ENCODE measurements around the gene MAGEB16.

MAGEB16 gene

DNA sequence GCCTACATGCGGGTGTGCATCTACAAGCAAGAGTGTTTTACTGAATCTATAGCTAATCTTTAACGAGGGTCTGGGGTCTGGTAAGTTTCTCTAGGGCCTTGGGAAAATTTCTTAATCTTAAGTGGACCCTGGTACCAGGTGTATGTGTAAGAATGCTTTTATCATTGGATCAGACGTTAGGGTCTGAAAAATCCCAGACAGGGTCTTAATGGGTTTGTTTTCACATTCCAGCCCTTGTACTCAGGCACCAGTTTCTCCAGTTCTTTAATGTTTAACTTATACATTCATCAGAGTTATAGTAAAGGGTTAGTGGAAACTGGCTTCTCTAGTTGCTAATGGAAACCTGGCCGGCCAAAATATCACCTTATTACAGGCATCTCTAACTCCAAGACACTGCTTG lies 11.6 kb downstream of the MAGEB16 start:
- TF ChIP-seq, protein P1, sequence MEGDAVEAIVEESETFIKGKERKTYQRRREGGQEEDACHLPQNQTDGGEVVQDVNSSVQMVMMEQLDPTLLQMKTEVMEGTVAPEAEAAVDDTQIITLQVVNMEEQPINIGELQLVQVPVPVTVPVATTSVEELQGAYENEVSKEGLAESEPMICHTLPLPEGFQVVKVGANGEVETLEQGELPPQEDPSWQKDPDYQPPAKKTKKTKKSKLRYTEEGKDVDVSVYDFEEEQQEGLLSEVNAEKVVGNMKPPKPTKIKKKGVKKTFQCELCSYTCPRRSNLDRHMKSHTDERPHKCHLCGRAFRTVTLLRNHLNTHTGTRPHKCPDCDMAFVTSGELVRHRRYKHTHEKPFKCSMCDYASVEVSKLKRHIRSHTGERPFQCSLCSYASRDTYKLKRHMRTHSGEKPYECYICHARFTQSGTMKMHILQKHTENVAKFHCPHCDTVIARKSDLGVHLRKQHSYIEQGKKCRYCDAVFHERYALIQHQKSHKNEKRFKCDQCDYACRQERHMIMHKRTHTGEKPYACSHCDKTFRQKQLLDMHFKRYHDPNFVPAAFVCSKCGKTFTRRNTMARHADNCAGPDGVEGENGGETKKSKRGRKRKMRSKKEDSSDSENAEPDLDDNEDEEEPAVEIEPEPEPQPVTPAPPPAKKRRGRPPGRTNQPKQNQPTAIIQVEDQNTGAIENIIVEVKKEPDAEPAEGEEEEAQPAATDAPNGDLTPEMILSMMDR (IDR thresholded peaks at IDR 0.05; ENCODE audit: extremely low read depth, insufficient read depth, missing control alignments) = no peak
- DNase-seq (ENCODE audit: low spot score) = no peak
- in situ Hi-C loops (cut with MboI; ENCODE audit: low pct_unique_long_range_greater_than_20kb, low sequenced_read_pairs, unreplicated experiment) = no loop called here

DNA sequence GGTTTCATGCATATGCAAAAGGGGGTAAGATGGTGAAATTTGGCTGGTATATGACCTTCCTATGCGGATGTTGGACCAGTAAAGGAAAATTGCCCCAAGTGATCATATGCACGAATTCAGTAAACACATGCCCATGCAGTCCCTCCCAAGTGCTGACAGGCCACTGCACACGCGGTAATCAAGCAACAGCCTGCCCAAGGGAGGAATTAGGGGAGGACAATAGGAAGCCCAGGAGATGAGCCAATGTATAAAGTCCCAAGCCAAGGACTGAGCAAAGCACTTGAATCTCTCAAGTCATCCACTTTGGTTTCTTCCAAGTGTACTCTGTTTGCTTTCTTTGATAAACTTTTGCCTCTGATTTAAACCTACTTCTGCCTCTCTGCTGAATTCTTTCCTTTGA lies 21.1 kb downstream of the MAGEB16 start:
- TF ChIP-seq, protein P1 (IDR thresholded peaks at IDR 0.05; ENCODE audit: extremely low read depth, insufficient read depth, missing control alignments) = no peak
- in situ Hi-C loops (cut with MboI; ENCODE audit: low pct_unique_long_range_greater_than_20kb, low sequenced_read_pairs, unreplicated experiment) = no loop called here
- no peak for DNase-seq (ENCODE audit: low spot score)

DNA sequence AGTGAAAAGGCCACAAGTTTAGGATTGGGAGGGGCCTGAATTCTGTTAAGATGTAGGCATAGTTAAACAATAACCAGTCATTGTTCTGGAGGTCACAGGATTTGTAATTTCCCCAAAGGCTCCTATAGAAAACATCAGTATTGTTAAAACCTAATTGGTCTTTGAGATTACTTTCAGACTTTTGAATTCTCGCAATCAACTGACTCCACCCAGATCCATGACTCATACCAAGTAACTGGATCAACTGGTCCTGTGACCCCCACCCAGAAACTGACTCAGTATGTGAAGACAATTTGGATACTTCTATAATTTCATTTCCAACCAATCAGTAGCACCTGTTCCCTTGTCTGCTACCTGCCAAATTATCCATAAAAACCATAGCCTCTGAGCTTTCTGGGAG lies 28.4 kb downstream of the MAGEB16 start:
- TF ChIP-seq, protein P1 (IDR thresholded peaks at IDR 0.05; ENCODE audit: extremely low read depth, insufficient read depth, missing control alignments) = no peak
- in situ Hi-C loops (cut with MboI; ENCODE audit: low pct_unique_long_range_greater_than_20kb, low sequenced_read_pairs, unreplicated experiment) = no loop called here
- DNase-seq (ENCODE audit: low spot score) = no peak

DNA sequence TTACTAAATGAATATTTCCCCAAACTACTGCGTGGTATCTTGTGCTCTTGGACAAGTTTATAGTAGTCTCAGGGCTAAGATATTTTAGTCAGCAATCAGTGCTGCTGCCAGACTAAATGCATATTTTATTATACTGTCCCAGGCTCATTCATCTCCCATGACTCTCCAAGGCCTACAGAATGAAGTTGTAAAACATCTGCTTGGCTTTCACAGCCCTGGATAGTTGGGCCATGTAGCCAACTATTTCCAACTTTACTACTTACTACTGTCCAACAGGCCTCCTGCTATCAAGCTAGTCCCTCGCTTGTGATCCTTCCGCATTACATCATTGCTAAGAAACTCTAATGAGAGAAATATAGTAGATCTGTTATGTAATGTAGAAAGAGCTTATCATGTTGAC lies 31.4 kb downstream of the MAGEB16 start:
- in situ Hi-C loops (cut with MboI; ENCODE audit: low pct_unique_long_range_greater_than_20kb, low sequenced_read_pairs, unreplicated experiment) = no loop called here
- TF ChIP-seq, protein P1 (IDR thresholded peaks at IDR 0.05; ENCODE audit: extremely low read depth, insufficient read depth, missing control alignments) = no peak
- no peak for DNase-seq (ENCODE audit: low spot score)

DNA sequence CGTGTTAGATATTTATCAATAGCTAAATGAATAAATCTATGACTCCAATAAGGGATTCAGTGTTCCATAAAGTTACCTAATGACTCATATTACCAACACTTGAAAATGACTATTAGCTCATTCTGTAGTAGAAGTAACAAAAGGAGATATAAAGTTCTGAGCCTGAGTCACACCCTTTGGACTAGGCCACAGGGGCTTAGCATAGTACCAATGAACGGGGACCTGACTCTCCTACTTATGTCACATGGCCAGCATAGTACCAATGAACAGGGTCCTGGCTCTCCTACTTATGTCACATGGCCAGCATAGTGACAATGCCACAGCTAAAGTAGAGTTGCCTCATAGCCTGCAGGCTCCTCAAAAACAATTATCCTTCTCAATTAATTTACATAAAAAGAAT lies 43.7 kb downstream of the MAGEB16 start:
- TF ChIP-seq, protein P1 (IDR thresholded peaks at IDR 0.05; ENCODE audit: extremely low read depth, insufficient read depth, missing control alignments) = no peak
- in situ Hi-C loops (cut with MboI; ENCODE audit: low pct_unique_long_range_greater_than_20kb, low sequenced_read_pairs, unreplicated experiment) = no loop called here
- DNase-seq (ENCODE audit: low spot score) = no peak

DNA sequence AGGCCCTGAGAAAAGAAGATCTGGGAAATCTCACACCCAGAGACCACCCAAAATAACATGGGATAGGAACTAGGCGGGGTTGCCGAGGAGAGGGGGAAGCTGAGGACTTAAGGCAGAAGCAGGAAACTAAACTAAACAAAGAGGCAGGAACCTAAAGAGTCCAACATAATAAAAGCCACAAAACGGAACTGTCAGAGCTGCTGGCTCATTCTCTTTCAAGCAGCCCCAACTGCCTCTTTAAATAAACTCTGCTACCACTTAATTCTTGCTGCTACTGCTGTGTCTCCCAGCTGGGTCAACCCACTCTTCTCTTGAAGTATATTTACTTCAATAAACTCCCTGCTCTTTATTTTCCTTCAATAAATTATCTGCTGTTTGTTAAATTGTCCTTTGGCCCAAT lies 44.5 kb downstream of the MAGEB16 start:
- in situ Hi-C loops (cut with MboI; ENCODE audit: low pct_unique_long_range_greater_than_20kb, low sequenced_read_pairs, unreplicated experiment) = no loop called here
- DNase-seq (ENCODE audit: low spot score) = no peak
- TF ChIP-seq, protein P1 (IDR thresholded peaks at IDR 0.05; ENCODE audit: extremely low read depth, insufficient read depth, missing control alignments) = no peak

DNA sequence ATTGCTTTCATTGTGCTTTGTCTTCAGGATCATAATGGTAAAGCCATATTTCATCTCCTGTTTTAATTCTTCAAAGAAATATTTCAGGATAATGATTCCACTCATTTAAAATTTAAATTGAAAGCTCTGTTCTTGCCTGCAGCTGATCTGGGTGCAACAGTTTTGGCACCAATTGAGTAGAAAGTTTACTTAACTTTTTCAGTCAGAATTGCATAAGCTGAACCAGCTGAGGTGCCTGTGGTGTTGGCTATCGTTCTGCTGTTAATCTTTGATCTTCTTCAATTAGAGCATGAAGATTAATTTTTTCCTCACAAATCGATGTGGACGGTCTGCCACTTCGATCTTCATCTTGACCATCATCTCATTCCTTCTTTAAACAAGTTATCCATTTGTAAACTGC lies 49.6 kb downstream of the MAGEB16 start:
- in situ Hi-C loops (cut with MboI; ENCODE audit: low pct_unique_long_range_greater_than_20kb, low sequenced_read_pairs, unreplicated experiment) = no loop called here

More for the DNA sequence above, 49.6 kb downstream of the MAGEB16 start:
- TF ChIP-seq, protein P1 (IDR thresholded peaks at IDR 0.05; ENCODE audit: extremely low read depth, insufficient read depth, missing control alignments) = no peak
- no peak for DNase-seq (ENCODE audit: low spot score)
